Measurements from ENCODE around the gene RALB.

Gene RALB

GRCh38 chr2:120343100-120343432, 90.4 kb downstream of the RALB start:
- Mint-ChIP-seq H3K27me3 (peaks cover 73% of the 10 kb centered on the region), H3K27ac (ENCODE audit: low read depth) (no peak overlapping the region), H3K9me3 (no peaks in the 10 kb centered on the region), H3K36me3 (ENCODE audit: insufficient read depth) (peaks cover 2% of the 10 kb centered on the region), H3K4me3 (peak overlapping the region; percentile 54), H3K4me1 (peaks cover 24% of the 10 kb centered on the region)
- no peak for ATAC-seq (replicated peaks; ENCODE audit: extremely low read depth, poor library complexity, severe bottlenecking)
- DNase-seq (ENCODE audit: low spot score in 2 of 2), result no peak

DNA sequence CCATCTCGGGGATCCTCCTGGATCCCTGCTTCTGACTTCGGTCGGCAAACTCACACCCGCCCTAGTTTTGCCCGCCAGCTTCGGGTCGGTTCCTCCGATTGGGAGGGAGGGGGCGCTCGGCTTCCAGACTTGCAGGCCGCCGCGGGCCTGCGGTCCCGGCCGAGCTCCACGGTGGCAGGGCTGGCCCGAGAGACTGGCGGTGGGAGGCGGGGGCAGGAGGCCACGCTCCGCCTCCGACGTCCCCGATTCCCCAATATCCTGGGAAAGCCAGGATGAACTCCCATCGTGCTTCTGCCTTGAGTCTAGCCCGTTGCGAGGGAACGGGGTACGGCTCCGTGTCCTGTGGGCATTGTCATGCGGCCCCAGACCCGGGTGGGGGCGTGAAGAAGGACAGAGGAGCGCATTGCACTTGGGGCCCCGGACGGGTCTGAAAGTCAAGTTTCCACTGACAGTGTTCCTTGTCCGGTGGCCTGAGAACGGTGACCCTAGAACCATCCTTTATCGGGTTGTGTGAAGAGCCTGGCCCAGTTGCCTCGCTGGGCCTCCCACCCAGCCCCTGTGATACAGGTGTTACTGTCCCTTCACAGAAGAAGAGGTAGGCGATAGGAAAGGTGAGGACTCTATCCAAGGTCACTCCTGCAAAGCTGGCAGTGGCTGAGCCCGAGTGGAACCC, 90.9 kb downstream of the RALB start:
- Mint-ChIP-seq H3K9me3 (no peaks in the 10 kb centered on the region), H3K4me3 (peak overlapping the region; percentile 54), H3K36me3 (ENCODE audit: insufficient read depth) (peaks cover 2% of the 10 kb centered on the region), H3K27me3 (peaks cover 73% of the 10 kb centered on the region), H3K4me1 (peaks cover 24% of the 10 kb centered on the region), H3K27ac (ENCODE audit: low read depth) (no peak overlapping the region)
- ATAC-seq (replicated peaks; ENCODE audit: extremely low read depth, poor library complexity, severe bottlenecking) (no peak), DNase-seq (ENCODE audit: low spot score in 2 of 2) (no peak)
